ENCODE data around the gene KPNA5. TPM values are rescaled to one million over a fixed set of nuclear protein-coding genes. Genes with fewer than 3 reads are reported as not detected.
"Not testable (repeated sequence)": the region's sequence is repeated elsewhere in the genome, so short reads cannot be mapped to it uniquely, and the experiment has no call there.

KPNA5 gene
- total and polyA plus RNA-seq, 5 donors, result 3.1 to 15.2 (median 12.4) TPM

DNA sequence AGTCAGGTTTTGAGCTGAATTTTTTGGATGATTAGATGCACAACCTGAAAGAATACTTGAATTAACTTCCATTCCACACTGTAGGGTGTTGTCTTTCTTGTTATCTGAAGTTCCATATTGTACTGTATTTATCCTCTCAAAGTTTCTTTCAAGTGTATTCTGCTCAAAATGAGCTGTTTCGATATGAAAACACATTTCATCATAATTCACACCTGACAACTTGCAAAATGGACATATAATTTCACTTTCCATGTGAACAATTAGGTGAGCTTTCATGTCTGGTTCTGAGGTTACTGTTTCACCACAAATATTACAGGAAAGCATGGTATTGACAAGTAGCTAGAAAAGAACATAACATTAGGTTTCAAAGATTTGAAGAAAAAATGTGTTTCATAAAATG lies 14.1 kb upstream of the KPNA5 start:
- ATAC-seq, result no peak
- intact Hi-C loops (cut with DNase I), result no loop called here

GRCh38 chr6:116667623-116668022 lies 13.4 kb upstream of the KPNA5 start:
- Histone ChIP-seq H3K27ac (ENCODE audit: low read length) (no peak overlapping the region), H3K4me1 (ENCODE audit: control insufficient read depth, insufficient read depth, low read length) (peaks cover 4% of the 10 kb centered on the region), H3K9me3 (ENCODE audit: control insufficient read depth, low read length) (no peaks in the 10 kb centered on the region), H3K4me3 (ENCODE audit: low read length) (peak overlapping the region; percentile 99), H3K27me3 (ENCODE audit: control insufficient read depth, insufficient read depth) (no peaks in the 10 kb centered on the region)
- 30% methylated on average over 3 of the region's 3 CpGs for WGBS
- ATAC-seq (no peak), DNase-seq (no peak)
- intact Hi-C loops (cut with DNase I), result no loop called here

More for the DNA sequence above, 14.1 kb upstream of the KPNA5 start:
- 75% methylated on average over 1 of the region's 1 CpG for WGBS
- no peak for DNase-seq
- Histone ChIP-seq H3K27me3 (ENCODE audit: control insufficient read depth, insufficient read depth) (no peaks in the 10 kb centered on the region), H3K9me3 (ENCODE audit: control insufficient read depth, low read length) (no peaks in the 10 kb centered on the region), H3K27ac (ENCODE audit: low read length) (no peak overlapping the region), H3K4me3 (ENCODE audit: low read length) (no peak overlapping the region), H3K4me1 (ENCODE audit: control insufficient read depth, insufficient read depth, low read length) (peaks cover 4% of the 10 kb centered on the region)

DNA sequence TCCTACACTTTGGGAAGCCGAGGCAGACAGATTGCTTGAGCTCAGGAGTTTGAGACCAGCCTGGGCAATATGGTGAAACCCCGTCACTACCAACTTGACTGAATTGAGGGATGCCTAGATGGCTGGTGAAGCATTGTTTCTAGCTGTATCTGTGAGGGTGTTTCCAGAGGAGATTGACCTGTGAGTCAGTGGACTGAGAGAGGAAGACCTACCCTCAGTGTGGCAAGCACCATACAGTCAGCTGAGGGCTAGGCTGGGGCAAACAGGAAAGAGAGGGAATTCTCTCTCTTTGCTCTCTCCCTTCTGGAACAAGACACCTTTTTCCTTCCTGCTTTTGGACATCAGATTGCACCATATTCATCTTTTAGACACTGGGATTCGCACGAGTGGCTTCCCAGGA lies 8.7 kb upstream of the KPNA5 start:
- ATAC-seq (no peak), DNase-seq (no peak)
- Histone ChIP-seq H3K4me3 (ENCODE audit: low read length) (no peak overlapping the region), H3K4me1 (ENCODE audit: control insufficient read depth, insufficient read depth, low read length) (peaks cover 2% of the 10 kb centered on the region), H3K27ac (ENCODE audit: low read length) (no peak overlapping the region), H3K27me3 (ENCODE audit: control insufficient read depth, insufficient read depth) (no peaks in the 10 kb centered on the region), H3K9me3 (ENCODE audit: control insufficient read depth, low read length) (no peaks in the 10 kb centered on the region)
- 89% methylated on average over 4 of the region's 4 CpGs for WGBS
- intact Hi-C loops (cut with DNase I), result no loop called here

GRCh38 chr6:116676021-116676420 lies 5.0 kb upstream of the KPNA5 start:
- ATAC-seq, result no peak
- WGBS, result 94% methylated on average over 1 of the region's 1 CpG

DNA sequence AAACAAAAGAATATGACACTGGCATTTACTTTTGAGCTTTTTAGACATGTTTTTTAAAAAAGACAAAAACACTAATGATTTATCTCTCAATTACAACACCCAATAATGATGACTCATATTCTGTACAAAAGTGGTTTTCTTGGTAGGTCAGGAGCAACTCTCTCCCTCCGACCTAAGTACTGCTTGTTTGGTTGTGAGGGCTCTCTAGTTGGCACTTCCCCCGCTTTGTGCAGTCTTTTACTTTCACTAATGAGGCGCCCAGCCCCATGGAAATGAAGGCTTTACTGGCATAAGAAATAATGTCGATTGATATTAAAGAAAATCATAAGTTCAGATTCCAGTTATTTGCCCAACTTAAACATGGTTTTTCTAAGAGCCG lies 1.3 kb downstream of the KPNA5 start:
- Histone ChIP-seq H3K4me1 (ENCODE audit: control insufficient read depth, insufficient read depth, low read length) (no peaks in the 10 kb centered on the region), H3K27me3 (ENCODE audit: control insufficient read depth, insufficient read depth) (no peaks in the 10 kb centered on the region), H3K4me3 (ENCODE audit: low read length) (peak overlapping the region; percentile 22), H3K27ac (ENCODE audit: low read length) (peak overlapping the region; percentile 45), H3K9me3 (ENCODE audit: control insufficient read depth, low read length) (no peaks in the 10 kb centered on the region)
- WGBS, result 57% methylated on average over 5 of the region's 5 CpGs
- DNase-seq (peak in 1 of 3 donors; percentile 24), ATAC-seq (no peak)
- intact Hi-C loops (cut with DNase I), result no loop called here

More at GRCh38 chr6:116676021-116676420, 5.0 kb upstream of the KPNA5 start:
- Histone ChIP-seq H3K9me3 (ENCODE audit: control insufficient read depth, low read length) (no peaks in the 10 kb centered on the region), H3K4me3 (ENCODE audit: low read length) (no peak overlapping the region), H3K27ac (ENCODE audit: low read length) (no peak overlapping the region), H3K4me1 (ENCODE audit: control insufficient read depth, insufficient read depth, low read length) (no peaks in the 10 kb centered on the region), H3K27me3 (ENCODE audit: control insufficient read depth, insufficient read depth) (no peaks in the 10 kb centered on the region)
- intact Hi-C loops (cut with DNase I), result no loop called here
- no peak for DNase-seq

- Histone ChIP-seq H3K4me3 (ENCODE audit: low read length) (no peak overlapping the region), H3K9me3 (ENCODE audit: control insufficient read depth, low read length) (no peaks in the 10 kb centered on the region), H3K27ac (ENCODE audit: low read length) (no peak overlapping the region), H3K4me1 (ENCODE audit: control insufficient read depth, insufficient read depth, low read length) (no peaks in the 10 kb centered on the region), H3K27me3 (ENCODE audit: control insufficient read depth, insufficient read depth) (no peaks in the 10 kb centered on the region)
- 93% methylated on average over 2 of the region's 2 CpGs for WGBS
- intact Hi-C loops (cut with DNase I), result no loop called here
- no peak for ATAC-seq
- no peak for DNase-seq
Observed at GRCh38 chr6:116685437-116685993, 4.5 kb downstream of the KPNA5 start.

- DNase-seq; H3K27me3 ChIP-seq (ENCODE audit: control insufficient read depth, insufficient read depth); H3K9me3 ChIP-seq (ENCODE audit: control insufficient read depth, low read length); intact Hi-C loops (cut with DNase I); H3K4me1 ChIP-seq (ENCODE audit: control insufficient read depth, insufficient read depth, low read length); H3K27ac ChIP-seq (ENCODE audit: low read length); H3K4me3 ChIP-seq (ENCODE audit: low read length); ATAC-seq: not testable (repeated sequence)
- 87% methylated on average over 2 of the region's 2 CpGs for WGBS
Observed at GRCh38 chr6:116686475-116687101, 5.6 kb downstream of the KPNA5 start.

GRCh38 chr6:116691154-116691553 lies 10.1 kb downstream of the KPNA5 start:
- intact Hi-C loops (cut with DNase I), result no loop called here
- Histone ChIP-seq H3K4me1 (ENCODE audit: control insufficient read depth, insufficient read depth, low read length) (peaks cover 2% of the 10 kb centered on the region), H3K27me3 (ENCODE audit: control insufficient read depth, insufficient read depth) (no peaks in the 10 kb centered on the region), H3K27ac (ENCODE audit: low read length) (no peak overlapping the region), H3K4me3 (ENCODE audit: low read length) (no peak overlapping the region), H3K9me3 (ENCODE audit: control insufficient read depth, low read length) (no peaks in the 10 kb centered on the region)
- no peak for DNase-seq
- 96% methylated on average over 5 of the region's 5 CpGs for WGBS
- no peak for ATAC-seq

- H3K4me3 ChIP-seq (ENCODE audit: low read length); H3K27me3 ChIP-seq (ENCODE audit: control insufficient read depth, insufficient read depth); H3K4me1 ChIP-seq (ENCODE audit: control insufficient read depth, insufficient read depth, low read length); intact Hi-C loops (cut with DNase I); H3K27ac ChIP-seq (ENCODE audit: low read length); ATAC-seq; DNase-seq; H3K9me3 ChIP-seq (ENCODE audit: control insufficient read depth, low read length): not testable (repeated sequence)
- WGBS, result 93% methylated on average over 4 of the region's 4 CpGs
Observed at GRCh38 chr6:116692873-116693272, 11.9 kb downstream of the KPNA5 start.

GRCh38 chr6:116693275-116693674 lies 12.3 kb downstream of the KPNA5 start:
- H3K27ac ChIP-seq (ENCODE audit: low read length); H3K9me3 ChIP-seq (ENCODE audit: control insufficient read depth, low read length); DNase-seq; intact Hi-C loops (cut with DNase I); H3K4me1 ChIP-seq (ENCODE audit: control insufficient read depth, insufficient read depth, low read length); H3K4me3 ChIP-seq (ENCODE audit: low read length); H3K27me3 ChIP-seq (ENCODE audit: control insufficient read depth, insufficient read depth); ATAC-seq: not testable (repeated sequence)
- 100% methylated on average over 3 of the region's 3 CpGs for WGBS

GRCh38 chr6:116695401-116695800 lies 14.4 kb downstream of the KPNA5 start:
- DNase-seq (no peak), ATAC-seq (no peak)
- H3K4me1 ChIP-seq (ENCODE audit: control insufficient read depth, insufficient read depth, low read length), result peaks cover 2% of the 10 kb centered on the region
- WGBS, result 81% methylated on average over 2 of the region's 2 CpGs
- H3K27me3 ChIP-seq (ENCODE audit: control insufficient read depth, insufficient read depth), result no peaks in the 10 kb centered on the region
- no peak overlapping the region for H3K4me3 ChIP-seq (ENCODE audit: low read length)
- H3K27ac ChIP-seq (ENCODE audit: low read length), result no peak overlapping the region
- H3K9me3 ChIP-seq (ENCODE audit: control insufficient read depth, low read length), result no peaks in the 10 kb centered on the region
- intact Hi-C loops (cut with DNase I), result no loop called here

DNA sequence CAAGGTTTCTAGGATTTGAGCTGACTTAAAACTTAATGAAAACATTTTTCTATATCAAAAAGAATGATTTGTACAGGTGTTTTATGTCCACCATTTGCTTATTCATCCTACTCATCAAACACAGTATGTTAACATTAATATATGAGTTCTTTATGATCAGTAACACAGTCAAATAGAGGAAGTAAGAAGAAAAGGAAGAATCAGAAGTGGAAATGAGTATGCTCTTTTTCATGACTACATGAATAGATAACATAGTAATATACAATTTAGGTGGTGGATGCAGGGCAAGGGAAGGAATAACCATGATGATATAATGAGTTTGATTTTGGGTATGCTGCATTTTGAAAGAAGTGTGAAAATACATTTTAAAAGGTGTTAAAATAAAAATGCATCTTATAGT lies 16.5 kb downstream of the KPNA5 start:
- Histone ChIP-seq H3K9me3 (ENCODE audit: control insufficient read depth, low read length) (no peaks in the 10 kb centered on the region), H3K4me3 (ENCODE audit: low read length) (no peak overlapping the region), H3K27me3 (ENCODE audit: control insufficient read depth, insufficient read depth) (no peaks in the 10 kb centered on the region), H3K4me1 (ENCODE audit: control insufficient read depth, insufficient read depth, low read length) (peaks cover 2% of the 10 kb centered on the region), H3K27ac (ENCODE audit: low read length) (no peak overlapping the region)
- ATAC-seq (no peak), DNase-seq (no peak)
- intact Hi-C loops (cut with DNase I), result no loop called here
